Prostate gland (tissue), 2 donors: Measurements from ENCODE around the gene ATP2C2. TPM values are rescaled to one million over a fixed set of nuclear protein-coding genes. Genes with fewer than 3 reads are reported as not detected.
"Not testable (repeated sequence)": the region's sequence is repeated elsewhere in the genome, so short reads cannot be mapped to it uniquely, and the experiment has no call there.

Source experiments
- DNase-seq: peaks from one replicate; pipeline ENCODE4 v3.0.0-alpha.2; 2019; ENCODE audit warnings: low spot score
- H3K27ac ChIP-seq, 2 donors: fragments of 200-600 bp; sonication (generic); 2 replicates each; pipeline ENCODE4 v1.5.1; 2017 to 2019
- H3K27me3 ChIP-seq: fragments of 200-600 bp; sonication (generic); replicated peaks from 2 replicates; pipeline ENCODE4 v1.5.1; 2019; ENCODE audit not compliant: insufficient read depth
- H3K36me3 ChIP-seq, 2 donors: fragments of 200-600 bp; sonication (generic); 1 replicate in 1 of 2; 2 replicates in 1 of 2; pipeline versions ENCODE4 v1.5.1 to v1.8.1; 2017 to 2019
- H3K4me1 ChIP-seq: fragments of 200-600 bp; sonication (generic); replicated peaks from 2 replicates; pipeline ENCODE4 v1.5.1; 2019
- H3K4me3 ChIP-seq, 2 donors: fragments of 200-600 bp; sonication (generic); 2 replicates each; pipeline ENCODE4 v1.5.1; 2017 to 2019
- H3K9me3 ChIP-seq: fragments of 200-600 bp; sonication (generic); 2 replicates; pipeline ENCODE4 v1.5.1; 2017
- POLR2A ChIP-seq: fragments of 450-650 bp; IDR thresholded peaks from one replicate; pipeline ENCODE4 v1.6.1; 2016; ENCODE audit warnings: antibody characterized with exemption, mild to moderate bottlenecking
- POLR2AphosphoS5 ChIP-seq: sonication (generic); formaldehyde crosslinking; IDR thresholded peaks from one replicate; pipeline ENCODE4 v1.6.1; 2017; ENCODE audit warnings: antibody characterized with exemption
- WGBS: methylation state at CpG from one replicate; pipeline ENCODE4 v1.1.5; 2018; 5-methylcytosine and 5-hydroxymethylcytosine counted together
- intact Hi-C: fragments of 100-400 bp; cut with DNase I; formaldehyde crosslinking; loops from one replicate; pipeline ENCODE4 v1.14.2; 2022
- total RNA-seq, 2 donors: library from RNA; depleted of rRNA; stranded (reverse); fragments of >200 nt; gene quantifications; one replicate each; pipeline ENCODE4 v1.1.0, GENCODE V29; 2016
- TF ChIP-seq, protein P1 (sequence below), 4 experiments: fragments of 200-600 bp in 2 of 4; fragments of 450-650 bp in 2 of 4; sonication (generic) in 2 of 4; IDR thresholded peaks; 1 replicate in 3 of 4; 2 replicates in 1 of 4; pipeline ENCODE4 v1.5.1; 2016 to 2019; ENCODE audit warnings: antibody characterized with exemption in 4 of 4, mild to moderate bottlenecking in 2 of 4, moderate library complexity in 2 of 4

Gene ATP2C2
- total RNA-seq, 2 donors from 2014 or later, result 43.7 to 56.1 TPM

DNA sequence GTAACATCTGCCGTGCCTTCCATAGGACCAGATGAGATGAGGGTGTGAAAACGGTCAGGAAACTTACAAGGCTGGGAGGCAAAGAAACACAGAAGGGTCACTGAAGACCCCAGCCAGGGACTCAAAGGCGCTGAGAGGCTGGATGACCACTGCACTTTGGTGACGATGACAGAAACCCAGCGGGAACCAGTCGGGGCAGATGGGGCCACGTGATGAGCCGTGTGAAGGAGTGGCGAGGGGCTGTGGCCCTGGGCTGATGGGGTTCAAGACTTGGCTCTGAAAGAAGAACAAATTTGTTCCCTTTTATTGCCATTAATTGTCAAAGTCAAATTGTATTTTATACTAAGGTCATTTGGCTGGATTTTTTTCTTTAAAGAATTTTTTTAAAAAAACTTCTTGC, 28.6 kb upstream of the ATP2C2 start:
- Histone ChIP-seq H3K27ac (no peak overlapping the region), H3K27me3 (no peaks in the 10 kb centered on the region), H3K4me1 (peaks cover 4% of the 10 kb centered on the region), H3K9me3 (no peaks in the 10 kb centered on the region), H3K36me3 (no peaks in the 10 kb centered on the region), H3K4me3 (no peak overlapping the region)
- intact Hi-C loops, result no loop called here
- WGBS, result 66% methylated on average over 9 of the region's 9 CpGs
- no peak for DNase-seq
- TF ChIP-seq POLR2A (no peak), POLR2AphosphoS5 (no peak)
- TF ChIP-seq, protein P1, sequence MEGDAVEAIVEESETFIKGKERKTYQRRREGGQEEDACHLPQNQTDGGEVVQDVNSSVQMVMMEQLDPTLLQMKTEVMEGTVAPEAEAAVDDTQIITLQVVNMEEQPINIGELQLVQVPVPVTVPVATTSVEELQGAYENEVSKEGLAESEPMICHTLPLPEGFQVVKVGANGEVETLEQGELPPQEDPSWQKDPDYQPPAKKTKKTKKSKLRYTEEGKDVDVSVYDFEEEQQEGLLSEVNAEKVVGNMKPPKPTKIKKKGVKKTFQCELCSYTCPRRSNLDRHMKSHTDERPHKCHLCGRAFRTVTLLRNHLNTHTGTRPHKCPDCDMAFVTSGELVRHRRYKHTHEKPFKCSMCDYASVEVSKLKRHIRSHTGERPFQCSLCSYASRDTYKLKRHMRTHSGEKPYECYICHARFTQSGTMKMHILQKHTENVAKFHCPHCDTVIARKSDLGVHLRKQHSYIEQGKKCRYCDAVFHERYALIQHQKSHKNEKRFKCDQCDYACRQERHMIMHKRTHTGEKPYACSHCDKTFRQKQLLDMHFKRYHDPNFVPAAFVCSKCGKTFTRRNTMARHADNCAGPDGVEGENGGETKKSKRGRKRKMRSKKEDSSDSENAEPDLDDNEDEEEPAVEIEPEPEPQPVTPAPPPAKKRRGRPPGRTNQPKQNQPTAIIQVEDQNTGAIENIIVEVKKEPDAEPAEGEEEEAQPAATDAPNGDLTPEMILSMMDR (IDR thresholded peaks at IDR 0.05), result no peak

GRCh38 chr16:84340325-84341040, 27.9 kb upstream of the ATP2C2 start:
- H3K27ac ChIP-seq, result no peak overlapping the region

DNA sequence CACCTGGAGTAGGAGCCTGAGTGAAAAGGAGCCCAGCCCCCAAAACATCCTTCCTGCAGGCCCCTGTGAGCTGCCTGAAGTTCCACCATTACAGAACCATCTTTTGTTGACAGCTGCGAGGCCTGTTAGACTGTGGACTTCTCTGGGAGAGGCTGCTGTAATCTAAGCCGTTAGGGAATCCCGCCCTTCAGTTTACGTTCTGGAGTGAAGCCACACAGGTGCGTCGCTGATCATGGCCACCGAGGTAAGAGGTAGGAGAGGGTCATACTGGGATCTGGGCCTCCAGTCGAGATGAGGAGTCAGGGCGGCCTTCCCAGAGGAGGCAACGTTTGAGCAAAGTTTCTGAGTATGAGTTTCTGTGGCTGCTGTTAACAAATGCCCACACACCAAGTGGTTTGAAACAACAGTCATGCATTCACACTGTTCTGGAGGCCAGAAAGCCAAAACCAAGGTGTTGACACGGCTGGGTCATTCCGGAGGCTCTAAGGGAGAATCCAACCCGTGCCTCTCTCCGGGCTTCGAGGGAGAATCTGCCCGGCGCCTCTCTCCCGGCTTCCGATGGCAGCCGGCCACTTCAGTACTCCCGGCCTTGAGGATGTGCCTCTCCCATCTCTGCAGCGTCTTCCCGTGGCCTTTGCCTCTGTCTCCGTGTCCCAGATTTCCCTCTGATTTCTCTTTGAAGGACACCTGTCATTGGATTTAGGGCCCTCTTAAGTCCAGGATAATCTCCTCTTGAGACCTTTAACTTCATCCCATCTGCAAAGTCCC, 26.6 kb upstream of the ATP2C2 start:
- Histone ChIP-seq H3K36me3 (no peaks in the 10 kb centered on the region), H3K27me3 (no peaks in the 10 kb centered on the region), H3K4me1 (peaks cover 4% of the 10 kb centered on the region), H3K27ac (no peak overlapping the region), H3K4me3 (no peak overlapping the region), H3K9me3 (no peaks in the 10 kb centered on the region)
- no peak for DNase-seq
- TF ChIP-seq POLR2AphosphoS5, result no peak
- TF ChIP-seq, protein P1 (IDR thresholded peaks at IDR 0.05), result no peak
- no peak for TF ChIP-seq POLR2A
- intact Hi-C loops, result no loop called here
- 86% methylated on average over 24 of the region's 24 CpGs for WGBS

More at GRCh38 chr16:84340325-84341040, 27.9 kb upstream of the ATP2C2 start:
- Histone ChIP-seq H3K4me1 (peaks cover 4% of the 10 kb centered on the region), H3K27me3 (no peaks in the 10 kb centered on the region), H3K36me3 (no peaks in the 10 kb centered on the region), H3K9me3 (no peaks in the 10 kb centered on the region), H3K4me3 (no peak overlapping the region)
- TF ChIP-seq POLR2A (no peak), POLR2AphosphoS5 (peak; percentile 91)
- TF ChIP-seq, protein P1 (IDR thresholded peaks at IDR 0.05), result peak in 3 of 4 experiments; percentile 48 to 66 (median 64)
- WGBS, result 52% methylated on average over 14 of the region's 18 CpGs
- intact Hi-C loops, result no loop called here
- peak; percentile 89 for DNase-seq

- WGBS, result 95% methylated on average over 10 of the region's 10 CpGs
- H3K4me1 ChIP-seq, H3K27ac ChIP-seq, intact Hi-C loops, H3K4me3 ChIP-seq, H3K9me3 ChIP-seq, DNase-seq, H3K36me3 ChIP-seq, H3K27me3 ChIP-seq: not testable (repeated sequence)
These were observed 24.5 kb upstream of the ATP2C2 start for GRCh38 chr16:84343800-84344199.

DNA sequence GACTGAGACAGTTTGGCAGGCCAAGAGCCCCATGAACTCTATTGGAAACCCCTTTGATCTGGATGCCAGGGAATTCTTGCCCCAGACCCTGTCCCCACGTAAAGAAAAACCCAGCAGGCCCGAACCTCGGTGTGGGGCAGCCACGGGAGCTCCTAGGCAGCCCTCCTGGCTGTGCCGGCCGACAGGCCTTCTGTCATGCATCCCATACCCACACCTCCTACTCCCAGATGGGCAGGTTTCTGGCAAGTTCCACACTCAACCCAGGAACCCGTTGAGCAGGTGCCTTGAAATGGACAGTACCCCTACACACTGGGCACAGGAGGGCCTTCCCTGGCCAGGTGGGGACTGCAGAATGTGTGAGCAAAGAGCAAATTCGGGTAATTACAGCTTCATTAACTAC, 23.6 kb upstream of the ATP2C2 start:
- H3K36me3 ChIP-seq, result no peaks in the 10 kb centered on the region
- TF ChIP-seq POLR2AphosphoS5, result no peak
- no peak for TF ChIP-seq POLR2A
- TF ChIP-seq, protein P1 (IDR thresholded peaks at IDR 0.05), result no peak
- H3K9me3 ChIP-seq, result no peaks in the 10 kb centered on the region
- H3K4me1 ChIP-seq, result peaks cover 4% of the 10 kb centered on the region
- H3K27me3 ChIP-seq, result no peaks in the 10 kb centered on the region
- DNase-seq, result no peak
- H3K4me3 ChIP-seq, result no peak overlapping the region
- H3K27ac ChIP-seq, result no peak overlapping the region
- intact Hi-C loops, result no loop called here
- 64% methylated on average over 8 of the region's 8 CpGs for WGBS
